ENCODE measurements around the gene SYPL2.

Gene SYPL2

DNA sequence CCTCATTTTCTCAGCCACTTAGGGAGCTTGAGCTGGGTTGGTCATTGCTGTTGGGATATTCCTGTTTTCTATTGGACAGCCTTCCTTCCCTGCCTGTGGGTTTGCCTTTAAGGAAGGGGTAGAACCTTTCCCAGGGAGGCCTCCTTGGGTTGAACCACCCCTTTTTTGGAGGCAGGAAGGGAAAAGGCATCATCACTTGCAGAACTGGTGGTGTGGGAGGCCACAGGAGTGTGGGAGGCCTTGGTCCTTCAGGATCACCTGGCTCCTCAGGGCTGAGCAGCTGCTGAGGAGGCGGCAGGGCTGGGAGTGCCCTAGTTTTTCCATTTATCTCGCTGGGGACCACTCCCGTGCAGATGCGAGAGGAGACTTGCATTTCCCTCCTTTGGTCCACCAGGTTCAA, 26.9 kb downstream of the SYPL2 start:
- DNase-seq = no peak

DNA sequence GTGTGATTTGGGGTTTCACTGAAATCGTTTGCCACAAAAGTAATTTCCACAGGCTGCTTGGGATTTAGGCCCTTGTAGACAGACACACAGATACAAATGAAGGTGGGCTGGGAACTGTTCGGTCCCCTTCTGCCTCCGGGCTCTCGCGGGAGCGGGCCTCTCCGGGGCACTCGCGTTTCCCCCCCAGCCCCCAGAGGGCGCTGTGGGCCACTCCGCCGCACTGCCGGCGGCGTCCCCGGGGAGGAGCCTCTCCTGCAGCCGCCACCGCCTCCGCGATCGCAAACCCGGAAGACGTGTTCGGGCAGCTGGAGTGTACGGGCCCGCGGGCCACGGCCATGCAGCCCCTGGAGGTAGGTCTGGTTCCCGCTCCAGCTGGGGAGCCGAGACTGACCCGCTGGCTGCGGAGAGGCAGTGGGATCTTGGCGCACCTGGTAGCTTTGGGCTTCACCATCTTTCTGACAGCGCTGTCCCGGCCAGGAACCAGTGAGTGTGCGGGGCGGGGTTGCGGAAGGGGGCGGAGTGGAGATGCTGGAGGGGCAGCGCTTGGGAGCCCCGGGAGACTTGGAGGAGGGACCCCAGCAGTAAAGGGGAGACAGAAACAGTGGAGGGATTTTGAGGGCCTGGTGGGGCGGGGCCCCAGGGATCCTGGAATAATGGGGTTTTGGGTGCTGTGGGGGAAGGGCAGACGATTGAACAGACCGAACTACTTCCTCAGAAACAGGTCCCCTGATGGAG, 27.6 kb downstream of the SYPL2 start, which contains the start of gene CYB561D1:
TSS of gene CYB561D1 (plus strand) at position 290 of the 735 bp plus-strand sequence. CDS start at position 336, 46 bp downstream.
- DNase-seq = peak; percentile 76 to 89 (median 84)

DNA sequence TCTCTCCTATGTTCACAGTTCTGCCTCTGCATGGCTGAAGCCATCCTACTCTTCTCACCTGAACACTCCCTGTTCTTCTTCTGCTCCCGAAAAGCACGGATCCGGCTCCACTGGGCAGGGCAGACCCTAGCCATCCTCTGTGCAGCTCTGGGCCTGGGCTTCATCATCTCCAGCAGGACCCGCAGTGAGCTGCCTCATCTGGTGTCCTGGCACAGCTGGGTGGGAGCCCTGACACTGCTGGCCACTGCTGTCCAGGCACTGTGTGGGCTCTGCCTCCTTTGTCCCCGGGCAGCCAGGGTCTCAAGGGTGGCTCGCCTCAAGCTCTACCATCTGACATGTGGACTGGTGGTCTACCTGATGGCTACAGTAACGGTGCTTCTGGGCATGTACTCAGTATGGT, 29.4 kb downstream of the SYPL2 start:
- no peak for DNase-seq

DNA sequence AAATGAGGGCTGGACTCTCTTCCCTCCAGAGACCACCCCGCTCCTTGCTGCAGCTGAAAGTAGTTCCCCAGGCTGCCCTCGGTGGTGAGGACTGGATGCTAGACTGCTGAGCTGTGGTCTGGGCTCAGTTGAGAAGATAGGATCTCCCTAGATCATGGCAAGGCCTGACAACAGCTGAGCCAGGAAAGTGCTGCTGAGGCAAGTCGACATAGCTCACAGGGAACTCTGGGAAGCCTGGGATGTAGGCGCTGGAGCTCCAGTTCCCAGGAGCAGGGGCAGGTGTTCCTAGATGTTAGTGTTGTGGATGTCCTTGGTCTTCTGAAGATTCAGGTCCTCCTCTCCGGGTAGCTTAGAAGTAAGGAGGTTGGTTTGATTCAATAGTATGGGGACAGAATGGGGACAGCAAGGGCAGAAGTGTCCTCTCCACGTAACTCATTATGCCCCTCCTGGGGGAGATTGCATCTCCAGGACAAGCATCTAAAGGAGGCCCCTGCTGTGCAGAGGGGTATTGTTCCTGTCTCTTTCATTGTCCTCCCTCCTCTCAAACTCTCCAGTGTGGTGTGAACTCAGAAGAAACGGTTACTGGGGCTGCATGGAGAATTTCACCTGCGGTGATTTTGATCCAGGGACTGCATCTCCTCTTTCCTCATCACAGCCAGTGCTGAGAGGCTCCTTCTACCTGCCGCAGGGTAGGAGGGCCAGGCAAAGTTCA, 31.3 kb downstream of the SYPL2 start:
- no peak for DNase-seq

DNA sequence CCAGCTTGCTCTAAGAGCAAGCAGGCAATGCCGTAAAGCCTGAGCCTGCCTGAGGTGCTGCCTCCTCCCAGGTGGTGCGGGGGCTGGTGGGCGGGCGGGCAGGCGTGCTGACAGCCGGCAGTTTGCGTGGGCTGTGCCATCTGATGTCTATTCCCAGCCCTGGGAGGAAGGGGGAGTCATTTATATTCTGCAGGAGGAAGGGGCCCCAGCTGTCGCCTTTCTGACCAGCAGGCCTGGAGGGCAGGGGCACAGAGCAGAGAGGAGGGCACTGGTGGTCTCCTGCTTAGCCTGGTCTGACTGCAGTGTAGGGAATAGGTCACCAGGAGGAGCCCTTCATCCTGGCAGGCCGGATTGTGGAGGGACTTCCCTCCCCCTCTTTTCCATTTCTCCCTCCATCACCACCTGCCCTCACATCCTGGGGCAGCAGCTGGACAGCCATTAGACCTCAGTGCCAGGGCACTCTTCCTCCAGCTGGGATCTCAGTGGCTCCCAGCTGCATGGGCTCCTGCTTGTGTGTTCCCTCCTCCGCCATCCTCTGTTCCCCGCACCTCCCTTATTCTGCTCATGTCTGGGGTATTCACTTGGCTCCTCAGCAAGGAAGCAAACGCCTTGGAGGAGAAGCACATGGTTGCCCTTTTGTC, 31.9 kb downstream of the SYPL2 start:
- DNase-seq = no peak

DNA sequence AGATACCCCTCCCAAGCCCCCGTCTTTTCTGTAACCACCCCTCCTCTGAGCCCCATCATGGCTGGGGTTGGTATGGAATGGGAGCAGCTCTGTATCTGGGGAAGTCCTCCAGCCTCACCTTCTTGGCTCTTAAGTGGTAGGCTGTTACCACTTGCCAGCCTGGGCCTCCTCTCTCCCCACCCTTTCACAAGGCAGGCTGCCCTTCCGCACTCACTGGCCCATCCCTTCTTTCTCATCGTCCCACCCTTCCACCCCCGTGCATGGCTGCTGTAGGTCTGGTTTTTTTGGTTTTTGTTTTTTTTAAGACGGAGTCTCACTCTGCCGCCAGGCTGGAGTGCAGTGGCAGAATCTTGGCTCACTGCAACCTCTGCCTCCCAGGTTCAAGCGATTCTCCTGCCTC, 32.7 kb downstream of the SYPL2 start:
- DNase-seq = no peak

DNA sequence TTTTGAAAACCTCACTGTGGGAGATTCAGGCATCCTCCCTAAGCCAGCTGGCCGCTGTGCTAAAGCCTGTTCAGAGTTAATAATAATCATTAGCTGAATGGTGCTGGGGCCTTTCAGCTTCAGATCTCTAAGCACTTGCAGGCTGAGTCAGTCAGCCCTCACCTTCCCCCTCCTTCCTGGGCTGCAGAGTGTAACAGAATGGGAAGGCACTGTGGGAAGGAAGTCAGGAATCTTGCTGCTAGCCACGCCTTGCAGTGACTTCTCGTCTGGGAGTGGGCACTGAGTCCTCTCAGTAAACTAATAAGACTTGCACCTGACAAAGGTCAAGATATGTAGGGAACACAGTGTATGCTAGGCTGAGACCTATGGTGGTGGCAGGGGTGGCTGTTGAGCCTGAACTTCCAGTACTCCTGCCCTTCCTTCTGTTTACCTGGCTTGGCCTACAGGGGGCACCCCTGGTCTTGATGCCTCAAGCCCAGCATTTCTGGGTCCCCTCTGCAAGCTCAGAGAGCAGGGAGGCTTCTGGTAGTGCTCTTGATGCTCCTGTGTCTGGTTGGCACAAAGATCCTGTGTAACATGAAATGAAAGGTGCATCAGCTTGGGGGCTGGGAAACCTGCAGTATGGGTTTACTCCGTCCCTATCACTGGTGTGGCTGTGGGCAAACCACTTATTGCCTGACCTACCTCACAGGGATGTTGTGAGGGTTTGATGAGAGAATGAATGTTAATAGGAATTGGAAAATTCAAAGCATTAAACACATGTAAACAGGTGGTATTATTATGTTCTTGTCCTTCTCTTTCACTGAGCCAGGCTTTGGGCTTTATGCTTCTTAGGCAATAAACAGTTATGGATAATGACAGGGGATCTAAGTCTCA, 33.6 kb downstream of the SYPL2 start:
- peak in 4 of 5 donors; percentile 40 to 48 (median 42) for DNase-seq

DNA sequence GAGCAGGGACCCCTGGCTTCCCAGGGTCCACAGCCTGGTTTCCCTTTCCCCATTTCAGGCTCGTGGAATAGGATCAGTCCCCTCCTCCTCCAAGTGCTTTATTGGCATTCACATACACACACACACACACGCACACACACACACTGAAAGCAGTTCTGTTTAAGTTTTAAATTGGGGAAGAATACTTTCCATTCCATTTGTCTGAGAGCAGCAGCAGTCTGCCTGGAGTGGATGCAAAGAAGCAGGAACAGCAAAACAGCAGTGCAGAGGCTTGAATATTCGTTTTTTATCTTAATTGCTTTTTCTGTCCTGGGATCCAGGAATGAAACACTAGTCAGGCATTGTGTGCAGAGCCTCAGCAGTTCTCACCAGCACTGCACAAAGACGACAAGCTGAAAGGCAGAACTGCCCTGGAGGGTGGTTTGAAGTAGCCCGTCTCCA, 34.6 kb downstream of the SYPL2 start:
- DNase-seq = no peak

DNA sequence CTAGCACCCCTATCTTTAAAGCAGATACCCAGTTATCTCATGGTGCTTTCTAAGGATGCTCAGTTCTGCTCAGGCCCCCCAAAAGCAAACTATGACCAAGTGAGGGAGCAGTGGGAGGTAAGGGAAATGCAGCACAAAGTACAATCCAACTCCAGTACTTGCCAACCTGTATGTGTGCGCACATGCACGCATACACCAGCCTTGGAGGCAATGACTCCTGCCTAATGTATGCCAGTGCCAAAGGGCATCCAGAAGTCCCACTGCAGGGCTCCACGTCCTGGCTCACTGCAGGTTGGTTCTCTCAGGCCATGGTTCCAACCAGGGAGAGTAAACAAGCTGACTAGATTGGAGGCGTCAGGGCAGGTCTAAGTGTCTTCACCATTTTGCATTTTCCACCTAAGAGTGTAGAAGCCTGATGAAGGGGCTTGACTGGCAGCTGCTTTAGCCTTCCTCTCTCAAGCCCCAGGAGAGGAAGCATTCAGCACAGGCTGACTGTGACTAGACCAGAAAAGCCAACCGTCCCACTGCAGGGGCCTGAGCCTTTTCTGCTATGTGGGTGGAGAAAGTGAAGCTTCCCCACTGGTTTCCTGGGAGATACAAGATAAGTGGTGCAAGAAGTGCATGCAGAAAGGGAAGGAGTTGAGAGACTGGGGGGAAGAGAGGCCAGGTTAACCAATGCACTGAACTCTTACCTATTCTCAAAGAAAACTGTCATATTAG, 35.5 kb downstream of the SYPL2 start:
- DNase-seq = no peak

DNA sequence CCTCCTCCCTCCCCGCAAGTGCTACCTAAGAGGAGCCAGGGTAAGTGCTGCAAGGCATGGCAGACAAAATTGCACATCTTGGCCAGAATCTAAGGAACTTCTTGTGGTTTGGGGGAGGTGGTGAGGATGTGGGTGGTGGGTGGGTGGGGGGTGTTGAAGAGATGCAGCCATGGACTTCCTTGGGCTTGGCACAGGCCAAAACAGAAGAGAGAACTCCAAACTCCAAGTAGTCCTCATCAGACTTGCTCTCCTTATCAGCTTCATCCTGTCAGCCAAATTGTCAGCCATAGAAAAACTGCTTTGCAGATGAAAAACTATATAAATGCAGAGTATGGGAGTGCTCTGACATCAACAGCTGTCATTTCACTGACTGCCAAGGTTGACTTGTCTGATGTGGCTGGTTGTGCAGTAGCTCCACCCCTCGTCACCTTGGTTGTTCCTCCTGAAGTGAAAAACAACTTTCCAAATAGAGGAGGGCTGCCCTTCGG, 36.1 kb downstream of the SYPL2 start:
- DNase-seq = peak; percentile 28 to 68 (median 55)

DNA sequence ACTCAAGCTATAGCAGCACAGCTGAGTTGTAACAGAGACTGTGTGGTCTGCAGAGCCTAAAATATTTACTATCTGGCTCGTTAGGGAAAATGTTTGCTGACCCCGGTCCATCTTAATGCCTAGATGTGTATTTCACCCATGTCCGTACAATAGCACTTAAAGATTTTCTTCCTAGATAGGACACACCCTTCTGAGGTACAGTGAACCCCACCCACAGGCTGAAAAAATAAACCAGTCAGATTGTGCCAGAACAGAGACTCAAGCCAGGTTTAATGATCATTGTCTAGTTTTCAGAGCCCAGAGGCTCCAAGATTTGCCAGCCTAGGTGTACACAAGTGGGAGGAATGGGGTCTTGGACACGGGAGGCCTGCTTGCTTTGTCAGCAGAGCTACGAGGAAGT, 37.6 kb downstream of the SYPL2 start:
- DNase-seq = no peak

DNA sequence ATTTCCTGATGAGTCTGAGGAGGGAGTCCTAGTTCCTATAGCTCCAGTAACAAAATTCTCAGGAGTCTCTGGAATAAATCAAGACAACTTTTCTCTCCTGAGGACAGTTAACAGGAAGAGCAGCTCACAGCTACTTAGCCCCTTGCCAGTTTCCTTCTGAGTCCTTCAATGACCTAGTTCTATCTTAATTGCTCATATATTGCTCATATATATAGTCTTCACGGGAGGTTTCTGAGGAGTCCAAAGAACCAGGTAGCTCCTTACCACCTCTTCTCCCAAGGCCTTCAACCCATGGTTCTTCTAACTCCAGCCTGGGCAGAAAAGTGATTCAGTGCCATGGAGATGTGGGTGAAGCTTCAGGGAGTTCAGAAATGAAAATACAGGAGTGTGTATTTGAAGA, 38.6 kb downstream of the SYPL2 start:
- no peak for DNase-seq

DNA sequence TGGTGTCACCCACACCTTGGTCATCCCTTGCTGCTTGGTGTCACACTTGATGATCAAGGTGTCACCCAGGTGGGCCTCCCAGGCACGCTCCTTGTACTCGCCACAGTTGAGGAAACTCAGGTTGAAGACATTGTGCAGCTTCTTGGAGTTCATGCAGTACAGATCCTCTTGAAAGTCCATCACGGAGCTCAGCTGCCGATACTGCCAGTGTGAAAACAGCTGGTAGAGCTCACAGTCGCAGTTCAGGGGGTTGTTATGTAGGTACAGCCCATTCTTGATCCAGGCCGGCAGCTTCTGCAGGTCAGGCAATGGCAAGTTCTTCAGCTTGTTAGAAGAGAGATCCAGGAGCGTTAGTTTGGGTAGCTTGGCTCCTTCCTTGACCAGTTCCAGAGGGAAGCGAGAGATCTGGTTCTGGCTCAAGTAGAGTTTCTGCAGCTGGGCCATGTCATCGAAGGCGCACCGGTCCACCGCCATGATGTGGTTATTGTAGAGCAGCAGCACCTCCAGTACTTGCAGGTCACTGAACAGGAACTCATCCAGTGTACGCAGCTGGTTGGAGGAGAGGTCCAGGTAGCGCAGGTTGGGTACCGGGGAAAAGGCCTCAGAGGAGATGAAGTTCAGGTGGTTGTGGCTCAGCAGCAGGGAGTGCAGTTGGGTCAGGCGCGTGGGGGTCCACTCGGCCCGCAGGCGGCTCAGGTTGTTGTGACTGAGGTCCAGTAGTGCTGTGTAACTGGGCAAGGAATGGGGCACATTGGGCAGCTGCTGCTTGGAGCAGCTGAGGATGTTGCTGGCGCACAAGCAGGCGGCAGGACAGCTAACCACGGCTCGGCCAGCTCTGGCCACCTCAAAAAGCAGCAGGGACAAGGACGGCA, 41.9 kb downstream of the SYPL2 start:
- DNase-seq = no peak

DNA sequence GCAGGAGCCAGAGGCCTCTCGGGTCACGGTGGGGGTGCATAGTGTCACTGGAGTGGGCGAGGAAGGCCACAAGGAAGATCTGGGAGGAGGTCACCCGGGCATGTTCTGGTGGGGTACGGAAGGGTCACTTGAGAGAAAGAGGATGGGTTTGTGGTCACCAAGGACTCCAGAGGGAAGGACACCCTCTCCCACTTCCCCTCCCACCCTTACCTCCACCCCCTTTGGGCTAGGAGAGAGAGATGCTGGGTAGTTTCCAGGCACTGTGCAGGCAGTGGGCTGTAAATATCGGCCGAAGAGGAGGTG, 42.5 kb downstream of the SYPL2 start:
- DNase-seq = no peak

DNA sequence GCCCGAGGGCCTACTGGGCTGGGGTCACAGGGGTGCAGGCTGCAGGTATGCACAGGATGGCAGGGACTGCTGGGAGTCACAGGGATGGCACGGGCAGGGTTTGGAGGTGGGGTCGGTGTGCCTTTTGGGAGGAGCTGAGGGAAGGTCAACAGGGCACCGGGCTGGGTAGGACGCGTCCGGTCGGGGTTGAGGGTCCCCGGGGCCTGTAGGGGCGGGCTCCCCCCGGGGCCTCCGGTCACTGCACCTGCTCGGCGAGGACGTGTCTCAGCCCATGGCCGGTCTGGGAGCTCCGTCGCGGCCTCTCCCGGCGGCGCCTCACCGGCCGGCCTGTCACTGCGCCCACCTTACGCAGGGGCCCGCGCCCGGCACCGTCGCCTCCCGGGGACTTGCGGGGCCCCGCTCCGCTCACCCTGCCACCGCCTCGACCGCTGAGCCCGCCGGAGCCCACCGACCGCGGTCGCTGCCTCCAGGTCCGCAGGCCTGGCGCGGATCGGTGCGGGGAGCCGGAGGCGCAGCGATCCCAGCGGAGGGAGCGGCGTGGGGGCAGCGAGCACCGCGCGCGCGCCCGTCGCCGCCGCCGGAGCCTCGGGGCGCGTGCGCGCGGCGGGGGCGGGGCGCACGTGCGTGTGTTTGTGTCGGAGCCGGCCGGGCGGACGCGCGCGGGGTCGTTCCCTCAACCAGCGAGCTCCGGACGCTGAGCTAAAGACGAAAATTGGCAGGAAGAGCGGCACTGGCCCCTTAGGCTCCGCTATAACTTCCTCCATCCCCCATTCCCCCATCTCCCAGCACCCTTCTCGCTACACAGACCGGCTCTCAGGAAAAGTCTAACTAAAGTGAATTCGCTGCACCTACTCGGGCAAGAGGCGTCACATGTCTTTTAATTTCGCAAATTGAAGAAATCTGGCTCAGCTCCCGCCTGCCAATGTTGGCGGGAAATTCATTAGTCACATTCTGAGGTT, 43.1 kb downstream of the SYPL2 start, which contains the start of gene AMIGO1:
TSS of gene AMIGO1 (minus strand) at position 552 of the 959 bp plus-strand sequence. CDS start 815 bp downstream, outside the sequence.
- peak; percentile 26 to 68 (median 43) for DNase-seq

DNA sequence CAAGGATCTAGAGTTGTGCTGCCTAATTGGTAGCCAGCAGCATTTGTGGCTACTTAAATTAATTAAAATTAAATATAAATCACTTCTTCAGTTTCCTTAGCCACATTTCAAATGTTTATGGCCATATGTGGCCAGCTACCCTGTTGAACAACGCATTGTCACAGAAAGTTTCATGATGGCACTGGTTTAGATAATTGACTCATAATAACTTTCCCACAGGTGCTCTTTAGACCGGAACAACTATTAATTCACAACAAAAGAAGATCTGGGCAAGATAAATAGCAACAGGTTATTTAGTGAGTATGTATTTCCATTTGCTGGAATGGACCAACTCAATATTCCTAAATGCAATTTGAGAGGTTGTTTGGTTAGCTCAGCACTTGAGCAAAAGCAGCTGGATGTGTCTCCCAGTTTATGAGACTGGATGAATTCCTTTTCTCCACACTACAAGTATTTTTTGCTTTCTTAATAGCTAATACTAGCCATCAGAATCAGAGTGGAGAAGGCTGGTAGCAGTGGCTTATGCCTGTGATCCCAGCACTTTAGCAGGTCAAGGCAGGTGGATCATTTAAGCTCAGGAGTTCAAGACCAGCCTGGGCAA, 46.9 kb downstream of the SYPL2 start:
- DNase-seq = no peak

DNA sequence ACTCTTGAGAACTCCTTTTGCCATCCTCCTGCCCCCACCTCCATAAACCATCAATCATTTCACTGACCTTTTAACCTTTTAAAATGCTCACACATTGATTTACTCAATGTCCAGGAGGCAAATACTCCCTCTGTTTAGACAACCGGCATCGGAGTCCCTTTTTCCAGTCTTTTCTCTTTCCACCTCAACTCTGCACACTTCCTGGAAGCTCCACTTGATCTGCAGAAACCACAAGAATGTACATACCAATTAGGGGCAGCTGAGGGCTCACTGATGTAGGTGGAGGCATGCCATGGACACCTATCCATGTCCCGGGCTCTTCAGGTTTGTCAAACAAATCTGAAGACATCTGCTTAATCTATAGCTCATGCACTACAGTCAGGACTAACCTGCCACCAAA, 48.5 kb downstream of the SYPL2 start:
- no peak for DNase-seq

DNA sequence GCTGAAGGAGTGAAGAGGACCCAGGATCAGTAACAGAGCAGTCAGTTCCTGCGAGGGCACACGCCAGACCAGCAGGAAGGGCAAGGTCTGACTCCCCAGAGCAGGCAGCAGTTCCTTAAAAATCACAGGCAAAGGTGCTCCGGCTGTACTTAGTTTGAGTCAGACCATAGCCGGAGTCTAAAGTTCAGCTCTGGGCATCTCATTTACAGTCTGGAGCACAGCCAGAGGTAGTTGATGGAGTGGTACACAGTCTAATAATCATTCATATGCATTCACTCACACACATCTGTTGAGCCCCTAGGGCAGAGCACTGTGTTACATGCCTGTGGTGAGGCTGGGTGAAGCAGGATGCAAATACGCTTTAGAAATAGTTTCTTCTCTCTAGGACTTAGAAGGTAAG, 50.5 kb downstream of the SYPL2 start:
- no peak for DNase-seq

DNA sequence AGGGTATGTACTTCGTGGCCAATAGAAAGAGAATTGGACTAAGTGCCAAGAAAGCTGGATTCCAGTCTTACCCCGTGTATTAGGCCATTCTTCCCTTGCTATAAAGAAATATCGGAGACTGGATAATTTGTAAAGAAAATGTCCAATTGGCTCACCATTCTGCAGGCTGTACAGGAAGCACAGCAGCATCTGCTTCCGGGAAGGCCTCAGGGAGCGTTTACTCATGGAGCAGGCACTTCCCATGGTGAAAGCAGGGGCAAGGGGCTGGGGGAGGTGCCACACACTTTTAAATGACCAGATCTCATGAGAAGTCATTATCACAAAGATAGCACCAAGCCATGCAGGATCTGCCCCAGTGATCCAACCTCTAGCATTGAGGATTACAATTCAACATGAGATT, 51.0 kb downstream of the SYPL2 start:
- DNase-seq = no peak

All from T-helper 1 cell (primary cell).